Breast epithelium (tissue), 4 donors: ENCODE measurements around the gene UIMC1. TPM values are rescaled to one million over a fixed set of nuclear protein-coding genes. Genes with fewer than 3 reads are reported as not detected.

Source experiments
- DNase-seq, 2 donors: peaks; one replicate each; pipeline ENCODE4 v3.0.0-alpha.2; 2019; ENCODE audit warnings: low spot score in 2 of 2
- H3K27ac ChIP-seq, 2 donors: fragments of 200-600 bp; sonication (generic) in 1 of 2; one replicate each; pipeline ENCODE4 v1.5.1; 2016 to 2019; ENCODE audit warnings: mild to moderate bottlenecking in 1 of 2
- H3K27me3 ChIP-seq, 2 donors: fragments of 200-600 bp; sonication (generic) in 1 of 2; one replicate each; pipeline versions ENCODE4 v1.5.1 to v1.6.0; 2017 to 2019; ENCODE audit warnings: control low read depth in 1 of 2, mild to moderate bottlenecking in 1 of 2
- H3K36me3 ChIP-seq: fragments of 200-600 bp; one replicate; pipeline ENCODE4 v1.5.1; 2019
- H3K4me1 ChIP-seq, 2 donors: fragments of 200-600 bp; sonication (generic); one replicate each; pipeline ENCODE4 v1.5.1; 2016 to 2019; ENCODE audit warnings: control low read depth in 1 of 2
- H3K4me3 ChIP-seq, 3 donors: fragments of 200-600 bp; sonication (generic); 1 replicate in 2 of 3; 2 replicates in 1 of 3; pipeline ENCODE4 v1.5.1; 2016 to 2019; ENCODE audit warnings: mild to moderate bottlenecking in 3 of 3, moderate library complexity in 2 of 3
- H3K9me3 ChIP-seq, 2 donors: fragments of 200-600 bp; sonication (generic) in 1 of 2; one replicate each; pipeline ENCODE4 v1.5.1; 2016 to 2019; ENCODE audit warnings: control low read depth in 1 of 2
- CTCF ChIP-seq, 3 donors: fragments of 450-650 bp; IDR thresholded peaks; one replicate each; pipeline ENCODE4 v1.5.1; 2016 to 2017; ENCODE audit warnings: antibody characterized with exemption in 3 of 3, mild to moderate bottlenecking in 3 of 3, moderate library complexity in 3 of 3
- POLR2A ChIP-seq: fragments of 450-650 bp; IDR thresholded peaks from one replicate; pipeline ENCODE4 v1.6.1; 2016; ENCODE audit warnings: antibody characterized with exemption, mild to moderate bottlenecking, moderate library complexity
- POLR2AphosphoS5 ChIP-seq, 3 donors: sonication (generic); formaldehyde crosslinking; IDR thresholded peaks; one replicate each; pipeline ENCODE4 v1.6.1; 2017; ENCODE audit warnings: antibody characterized with exemption in 3 of 3
- intact Hi-C: fragments of 100-400 bp; cut with DNase I; formaldehyde crosslinking; loops from one replicate; pipeline ENCODE4 v1.15.1; 2023; ENCODE audit warnings: low total_unique reads
- total RNA-seq, 3 donors: library from RNA; depleted of rRNA; stranded (reverse); fragments of >200 nt; gene quantifications; one replicate each; pipeline ENCODE4 v1.1.0, GENCODE V29; 2016

Gene UIMC1
- total RNA-seq, 3 donors from 2014 or later, result 27.8 to 61.3 (median 53.1) TPM

DNA sequence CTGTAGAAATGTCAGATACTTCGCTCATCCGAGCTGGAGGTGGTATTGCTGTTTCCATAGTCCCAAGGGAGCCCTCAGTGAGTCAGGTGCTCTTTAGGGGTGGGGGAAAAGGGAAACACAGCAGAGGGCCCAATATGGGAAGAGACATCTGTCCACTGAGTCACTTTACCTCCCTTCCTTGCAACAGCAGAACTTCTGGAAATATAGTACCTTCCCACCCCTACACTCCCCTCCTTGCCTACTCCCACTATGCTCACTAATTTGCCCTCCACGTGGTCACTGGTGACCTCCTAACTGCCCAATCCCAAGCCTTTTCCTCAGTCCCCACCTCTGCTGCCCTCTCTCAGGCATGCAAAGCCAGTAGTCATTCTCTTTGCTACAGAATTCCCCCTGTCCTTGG is 109.3 kb downstream of the UIMC1 start:
- TF ChIP-seq CTCF (IDR thresholded peaks at IDR 0.05) (no peak), POLR2AphosphoS5 (IDR thresholded peaks at IDR 0.05) (no peak), POLR2A (no peak)
- no peak for DNase-seq
- Histone ChIP-seq H3K4me1 (no peaks in the 10 kb centered on the region), H3K27me3 (no peaks in the 10 kb centered on the region), H3K27ac (no peak overlapping the region), H3K4me3 (no peak overlapping the region), H3K36me3 (no peaks in the 10 kb centered on the region), H3K9me3 (no peaks in the 10 kb centered on the region)
- intact Hi-C loops, result no loop called here

- H3K9me3 ChIP-seq, result no peaks in the 10 kb centered on the region
- H3K4me1 ChIP-seq, result no peaks in the 10 kb centered on the region
- TF ChIP-seq POLR2A (no peak), POLR2AphosphoS5 (IDR thresholded peaks at IDR 0.05) (no peak), CTCF (IDR thresholded peaks at IDR 0.05) (no peak)
- intact Hi-C loops, result no loop called here
- DNase-seq, result no peak
- no peaks in the 10 kb centered on the region for H3K36me3 ChIP-seq
- H3K4me3 ChIP-seq, result no peak overlapping the region
- no peaks in the 10 kb centered on the region for H3K27me3 ChIP-seq
- no peak overlapping the region for H3K27ac ChIP-seq
These were observed 110.7 kb downstream of the UIMC1 start for GRCh38 chr5:176895831-176896230.

- Histone ChIP-seq H3K27me3 (no peaks in the 10 kb centered on the region), H3K9me3 (no peaks in the 10 kb centered on the region), H3K4me3 (no peak overlapping the region), H3K36me3 (no peaks in the 10 kb centered on the region), H3K27ac (no peak overlapping the region), H3K4me1 (no peaks in the 10 kb centered on the region)
- intact Hi-C loops, result no loop called here
- no peak for DNase-seq
- TF ChIP-seq CTCF (IDR thresholded peaks at IDR 0.05) (no peak), POLR2AphosphoS5 (IDR thresholded peaks at IDR 0.05) (no peak), POLR2A (no peak)
These were observed 112.3 kb downstream of the UIMC1 start for GRCh38 chr5:176894298-176894697.

GRCh38 chr5:176892663-176893062 is 113.9 kb downstream of the UIMC1 start:
- H3K9me3 ChIP-seq, result no peaks in the 10 kb centered on the region
- H3K27ac ChIP-seq, result no peak overlapping the region
- intact Hi-C loops, result no loop called here
- no peaks in the 10 kb centered on the region for H3K27me3 ChIP-seq
- DNase-seq, result no peak
- H3K36me3 ChIP-seq, result no peaks in the 10 kb centered on the region
- H3K4me3 ChIP-seq, result no peak overlapping the region
- no peak for TF ChIP-seq CTCF (IDR thresholded peaks at IDR 0.05)
- no peak for TF ChIP-seq POLR2A
- no peak for TF ChIP-seq POLR2AphosphoS5 (IDR thresholded peaks at IDR 0.05)
- H3K4me1 ChIP-seq, result no peaks in the 10 kb centered on the region

GRCh38 chr5:176891331-176891958 is 115.1 kb downstream of the UIMC1 start:
- intact Hi-C loops, result no loop called here
- H3K4me3 ChIP-seq, result no peak overlapping the region
- peak in 1 of 2 donors; percentile 22 for DNase-seq
- H3K36me3 ChIP-seq, result no peaks in the 10 kb centered on the region
- H3K27ac ChIP-seq, result no peak overlapping the region
- no peaks in the 10 kb centered on the region for H3K9me3 ChIP-seq
- no peaks in the 10 kb centered on the region for H3K27me3 ChIP-seq
- no peak for TF ChIP-seq POLR2A
- TF ChIP-seq CTCF (IDR thresholded peaks at IDR 0.05), result no peak
- TF ChIP-seq POLR2AphosphoS5 (IDR thresholded peaks at IDR 0.05), result no peak
- H3K4me1 ChIP-seq, result no peaks in the 10 kb centered on the region
